NCI-H524 treated with DMSO at 0.1 percent for 48 hours (cell line): ENCODE data around the gene HOXA11.

Experiments
- DNase-seq: peaks from one replicate; lab custom pipeline; 2025; lab: John Stamatoyannopoulos, UW

Gene HOXA11

DNA sequence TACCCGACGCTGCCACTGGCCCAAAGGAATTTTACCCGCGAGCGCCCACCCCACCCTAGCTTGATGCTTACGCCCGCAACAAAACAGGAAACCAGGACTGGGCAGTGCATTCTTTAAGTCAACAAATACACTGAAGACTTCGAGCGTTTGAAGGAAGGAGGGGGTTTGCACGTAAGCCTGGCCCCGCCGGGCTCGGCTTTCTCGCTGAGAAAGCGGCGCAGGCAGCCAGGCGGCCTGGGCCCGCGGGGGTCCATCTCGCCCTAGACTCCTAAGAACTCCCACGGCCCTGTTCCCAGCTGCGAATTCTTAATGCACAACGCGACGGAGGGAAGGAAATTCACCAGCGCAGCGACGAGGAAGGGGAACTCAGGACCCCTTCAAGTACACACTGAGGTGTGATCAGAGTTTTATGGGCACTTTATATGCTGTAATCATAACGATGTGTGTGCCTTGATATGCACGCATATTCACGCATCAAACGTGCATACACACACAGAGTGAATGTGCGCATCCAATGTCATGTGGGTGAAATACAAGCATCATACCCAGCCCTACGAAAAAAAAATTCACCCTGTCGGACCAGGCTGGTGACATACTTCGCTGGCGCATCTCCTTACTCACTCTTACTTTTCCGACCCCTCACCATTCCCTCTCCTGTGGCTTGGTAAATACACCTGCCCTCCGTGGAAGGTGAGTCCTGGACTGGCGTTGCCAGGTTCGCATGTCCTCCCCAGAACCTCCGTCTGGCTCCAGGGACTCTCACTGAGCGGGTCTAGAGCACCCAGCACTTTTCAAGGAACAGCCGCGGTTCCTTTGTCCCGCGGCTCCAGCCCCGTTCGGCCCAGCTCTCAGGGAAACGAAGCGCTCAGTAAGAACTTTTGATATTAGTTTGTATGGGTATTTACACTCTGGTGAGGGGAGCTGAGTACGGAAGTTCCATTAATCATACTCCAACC, 20.6 kb upstream of the HOXA11 start:
- no peak for DNase-seq

DNA sequence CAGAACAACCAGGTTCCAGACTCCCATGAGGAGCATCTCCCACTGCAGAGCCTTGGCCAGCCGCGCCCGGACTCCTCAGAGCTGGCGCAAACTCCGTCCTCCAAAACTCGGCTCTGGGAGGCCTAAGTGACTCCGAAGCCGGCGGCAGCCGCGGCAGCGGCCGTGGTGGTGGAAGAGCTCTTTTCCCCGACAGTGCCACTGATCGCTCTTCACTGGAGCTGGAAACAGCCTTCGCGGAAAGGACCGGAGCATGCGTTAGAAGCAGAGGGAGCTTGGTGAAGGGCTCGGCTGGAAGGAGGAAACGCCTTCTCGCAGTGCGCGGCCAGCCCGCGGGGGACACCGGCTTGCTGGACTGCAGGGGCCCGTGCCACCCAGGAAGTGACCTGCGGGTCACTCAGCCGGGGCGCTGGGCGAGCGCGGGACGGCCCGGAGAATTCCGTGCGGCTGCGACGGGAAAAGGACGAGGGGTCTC, 19.9 kb upstream of the HOXA11 start:
- DNase-seq, result no peak

DNA sequence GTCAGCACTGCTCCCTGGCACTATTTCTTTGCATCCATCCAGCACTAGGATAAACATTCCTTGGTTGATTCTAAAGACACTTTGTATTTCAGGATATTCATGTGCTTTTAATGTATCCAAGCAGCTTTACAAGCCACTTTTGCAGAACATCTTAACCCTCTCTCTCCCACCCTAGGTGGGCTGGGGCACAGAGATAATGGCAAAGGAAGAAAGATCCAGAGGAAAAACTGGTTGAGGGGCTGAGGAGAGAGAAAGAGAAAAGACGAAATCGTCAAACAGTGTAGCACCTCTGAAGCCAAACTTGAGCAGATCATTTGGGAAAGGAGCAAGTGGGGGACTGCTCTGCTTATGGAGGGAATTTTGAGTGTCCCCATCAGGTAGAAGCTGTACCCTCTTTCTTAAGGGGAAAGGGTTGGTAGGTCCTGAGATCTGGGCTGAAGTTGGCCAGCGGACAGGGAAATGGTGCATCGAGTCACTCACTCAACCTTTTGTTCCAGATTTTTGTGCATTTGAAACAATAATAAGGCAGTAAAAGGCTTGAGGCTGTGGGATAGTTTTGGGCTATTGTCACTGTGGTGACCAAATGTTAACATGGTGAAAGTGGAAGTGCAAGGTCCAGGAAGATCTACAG, 19.0 kb upstream of the HOXA11 start:
- no peak for DNase-seq

- DNase-seq, result no peak
Measured at GRCh38 chr7:27203365-27203953, 18.4 kb upstream of the HOXA11 start.

DNA sequence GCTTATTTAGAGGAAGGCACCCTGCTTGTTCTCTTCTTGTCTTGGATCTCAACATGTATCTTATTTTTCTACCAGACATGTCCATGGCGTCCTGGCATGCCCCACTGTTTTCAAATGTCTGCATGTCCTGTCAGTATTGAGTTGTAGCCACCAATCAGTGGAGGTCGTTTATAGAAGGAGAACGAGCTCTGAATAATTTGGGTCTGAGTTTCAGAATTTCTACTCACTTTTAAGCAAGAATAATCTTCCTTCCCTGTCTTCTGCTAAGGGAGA, 17.8 kb upstream of the HOXA11 start:
- no peak for DNase-seq

DNA sequence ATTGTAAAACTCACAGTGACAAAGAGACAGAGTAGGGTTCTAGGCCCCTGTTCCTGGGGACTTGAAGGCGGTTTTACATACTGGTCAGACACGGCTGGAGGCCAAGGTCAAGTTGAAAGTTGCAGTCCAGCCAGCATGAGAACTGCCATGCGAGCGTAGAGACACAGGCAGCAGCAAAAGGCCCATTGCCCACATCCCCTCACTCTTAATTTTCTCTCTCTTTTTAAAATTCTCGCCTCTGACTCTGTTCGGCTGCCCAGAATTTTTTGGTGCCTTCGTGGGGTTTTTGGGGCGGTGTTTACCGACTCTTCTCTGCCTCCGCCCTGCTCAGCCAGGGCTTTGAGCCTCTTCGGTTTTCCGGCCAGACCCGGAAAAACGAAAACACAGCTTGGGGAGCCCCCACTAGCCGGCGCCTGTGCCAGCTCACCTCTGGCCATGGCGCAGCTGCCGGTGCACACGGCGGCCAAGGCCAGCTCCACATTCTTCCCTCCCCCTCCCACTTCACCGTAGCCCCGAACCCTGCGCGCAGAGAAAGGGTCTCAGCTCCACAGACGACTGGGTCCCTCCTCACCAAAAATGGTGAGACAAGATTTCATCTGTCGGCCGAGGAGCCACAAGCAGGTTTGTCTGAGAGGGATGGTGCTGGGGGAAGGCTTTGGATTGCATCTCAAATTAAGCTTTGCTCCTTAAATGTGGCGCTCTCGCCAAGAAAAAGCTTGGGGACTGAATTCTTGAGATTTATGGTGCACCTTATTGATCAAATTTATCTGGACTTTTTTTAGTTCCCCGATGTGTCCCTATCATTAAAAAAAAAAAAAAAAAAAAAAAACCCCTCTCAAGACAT, 17.2 kb upstream of the HOXA11 start:
- DNase-seq, result no peak

DNA sequence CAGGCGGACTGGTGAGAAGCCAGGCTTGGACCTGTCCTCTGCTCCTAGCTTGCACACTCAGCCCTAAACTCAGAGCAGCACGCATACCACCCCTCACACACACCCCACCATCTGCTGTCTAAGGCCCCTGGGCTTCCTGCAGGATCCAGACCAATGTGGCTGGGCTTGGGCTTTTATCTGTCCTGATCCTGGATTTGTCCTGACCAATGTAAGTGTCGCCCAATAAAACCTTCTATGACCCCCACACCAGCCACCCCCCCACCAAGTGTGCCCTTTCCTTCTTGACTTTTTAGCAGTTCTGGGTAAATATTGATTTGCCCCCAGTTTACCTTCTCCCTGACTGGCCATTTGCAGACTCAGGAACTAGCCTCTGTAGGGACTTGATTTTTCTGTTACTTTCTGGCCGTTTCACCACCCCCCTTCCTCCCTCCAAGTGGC, 16.6 kb upstream of the HOXA11 start:
- no peak for DNase-seq

- peak; percentile 29 for DNase-seq
Measured at GRCh38 chr7:27200761-27201579, 15.9 kb upstream of the HOXA11 start.

DNA sequence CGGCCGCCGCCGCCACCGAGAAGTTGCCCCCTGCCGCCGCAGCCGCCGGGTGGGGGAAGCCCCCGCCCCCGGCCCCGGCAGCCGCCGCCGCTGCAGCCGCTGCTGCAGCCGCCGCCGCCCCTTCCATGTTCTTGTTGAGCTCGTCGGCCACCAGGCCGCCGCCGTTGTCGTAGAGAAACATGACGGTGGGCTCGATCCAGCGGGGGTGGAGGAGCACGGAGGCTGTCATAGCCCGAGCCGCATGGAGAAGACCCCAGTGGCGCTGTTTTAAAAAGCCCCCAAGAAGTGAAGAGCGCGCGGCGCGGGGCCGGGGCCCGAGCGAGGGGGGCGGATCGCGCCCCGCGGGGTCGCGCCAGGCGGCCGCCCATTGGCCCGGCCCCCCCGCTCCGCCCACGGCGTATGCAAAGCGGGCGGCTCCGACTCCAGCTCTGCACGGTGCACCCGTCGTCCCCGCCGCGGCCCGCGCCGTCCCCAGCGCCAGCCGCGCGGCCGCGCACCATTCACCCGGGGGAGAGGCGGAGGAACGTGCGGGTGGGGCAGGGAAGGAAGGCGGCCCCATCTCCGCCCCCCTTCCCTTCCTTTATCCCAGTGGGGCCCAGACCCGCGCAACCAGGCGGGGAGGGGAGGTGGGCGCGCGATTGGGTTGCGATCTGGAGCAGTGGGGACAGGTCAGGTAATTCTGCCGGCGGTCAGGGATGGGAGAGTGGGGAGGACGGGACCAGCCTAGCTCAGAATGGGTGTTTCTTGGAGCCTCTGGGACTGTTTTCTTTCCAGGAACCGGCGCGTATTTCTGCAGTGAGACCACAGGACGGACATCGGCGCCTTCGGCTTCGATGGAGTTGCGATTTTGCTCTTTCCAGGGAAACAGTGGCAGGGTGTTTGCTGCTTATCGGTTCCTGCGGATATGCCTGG, 15.1 kb upstream of the HOXA11 start, which contains the start of gene HOXA13:
Gene HOXA13, minus strand, starts transcription at position 243 of the 912 bp plus-strand sequence. Its CDS starts 14 bp downstream, at position 229.
- DNase-seq, result no peak

GRCh38 chr7:27198871-27199801, 14.1 kb upstream of the HOXA11 start:
- DNase-seq, result no peak

DNA sequence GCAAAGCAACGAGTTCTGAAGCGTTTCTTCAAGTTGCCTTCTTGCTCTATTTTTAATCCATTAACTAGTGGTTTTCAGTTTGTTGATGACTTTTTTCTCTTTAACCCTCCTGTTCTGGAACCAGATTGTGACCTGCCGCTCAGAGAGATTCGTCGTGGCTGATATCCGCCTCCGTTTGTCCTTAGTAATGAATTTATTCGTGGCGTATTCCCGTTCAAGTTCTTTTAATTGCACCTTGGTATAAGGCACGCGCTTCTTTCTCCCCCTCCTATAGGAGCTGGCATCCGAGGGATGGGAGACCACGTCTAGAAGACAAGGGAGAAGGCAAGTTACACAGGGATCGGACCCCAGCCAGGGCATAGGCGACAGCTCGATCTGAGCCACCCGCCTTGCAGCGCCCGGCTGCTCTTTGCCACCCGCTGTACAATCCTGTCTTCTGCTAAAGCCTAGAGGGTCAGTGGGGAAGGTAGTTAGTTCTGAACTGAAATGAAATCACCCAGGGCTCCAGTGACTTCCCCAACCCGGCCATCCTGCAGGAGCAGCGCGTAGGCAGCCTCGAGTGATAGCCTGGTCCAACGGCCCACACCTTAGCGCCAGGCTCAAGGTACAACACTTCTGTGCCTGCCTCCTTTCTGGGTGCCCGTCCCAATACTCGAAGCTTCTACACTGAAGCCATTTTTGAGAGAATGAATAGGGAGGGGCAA, 13.3 kb upstream of the HOXA11 start:
- no peak for DNase-seq

GRCh38 chr7:27197137-27198042, 12.4 kb upstream of the HOXA11 start:
- DNase-seq, result no peak

DNA sequence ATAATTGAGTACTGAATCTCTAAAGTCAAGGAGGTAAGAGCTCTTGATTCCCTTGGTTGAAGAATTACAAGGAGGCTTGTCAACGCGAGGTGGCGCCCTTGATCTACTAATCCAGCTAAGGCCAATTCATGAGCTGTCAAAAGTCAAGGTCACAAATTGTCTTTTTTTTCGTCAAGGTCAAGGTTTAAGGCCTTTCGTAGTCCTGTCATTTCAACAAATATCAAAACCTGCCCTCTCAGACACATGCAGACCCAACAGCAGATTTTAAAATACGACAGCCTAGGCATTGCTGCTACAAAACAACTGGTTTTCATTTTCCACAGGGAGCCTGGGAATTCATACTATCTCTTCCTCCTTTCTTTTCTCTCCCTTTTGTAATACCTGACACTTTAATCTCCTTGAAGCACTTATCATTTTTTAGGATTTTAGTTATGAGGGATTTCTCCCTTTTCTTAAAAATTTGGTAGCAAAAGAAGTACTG, 11.3 kb upstream of the HOXA11 start:
- peak; percentile 29 for DNase-seq

DNA sequence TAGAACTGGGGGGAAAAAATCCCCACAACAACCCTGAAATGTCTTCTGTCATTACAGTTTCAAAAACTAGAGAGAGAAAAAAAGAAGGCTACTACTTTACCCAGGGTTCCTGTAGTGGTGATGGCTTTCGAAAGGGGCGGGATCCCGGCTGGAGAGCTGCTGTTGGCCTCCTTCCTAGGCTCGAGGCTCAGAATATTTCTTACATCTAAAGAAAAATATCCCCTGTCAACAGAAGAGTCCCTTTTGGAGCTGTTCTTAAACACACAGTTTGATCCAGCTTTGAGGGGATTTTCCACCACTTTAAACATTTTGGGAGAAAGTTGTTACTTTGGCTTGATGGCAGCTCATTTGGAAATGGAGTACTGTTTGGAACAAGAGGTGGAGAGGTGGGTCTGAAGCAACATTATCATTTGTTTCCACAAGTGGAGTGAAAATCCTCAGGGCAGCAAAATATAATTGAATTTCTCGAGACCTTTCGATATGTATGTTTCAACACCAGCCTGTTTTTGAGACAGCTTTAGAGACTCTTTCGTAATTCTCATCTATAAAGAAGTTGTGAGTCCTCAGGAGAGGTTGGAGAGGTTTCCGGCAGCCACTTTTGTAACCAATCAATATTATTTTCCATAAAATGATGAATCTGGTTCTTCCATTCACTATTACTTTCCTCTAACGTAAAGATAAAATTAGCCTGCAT, 9.8 kb upstream of the HOXA11 start:
- no peak for DNase-seq

DNA sequence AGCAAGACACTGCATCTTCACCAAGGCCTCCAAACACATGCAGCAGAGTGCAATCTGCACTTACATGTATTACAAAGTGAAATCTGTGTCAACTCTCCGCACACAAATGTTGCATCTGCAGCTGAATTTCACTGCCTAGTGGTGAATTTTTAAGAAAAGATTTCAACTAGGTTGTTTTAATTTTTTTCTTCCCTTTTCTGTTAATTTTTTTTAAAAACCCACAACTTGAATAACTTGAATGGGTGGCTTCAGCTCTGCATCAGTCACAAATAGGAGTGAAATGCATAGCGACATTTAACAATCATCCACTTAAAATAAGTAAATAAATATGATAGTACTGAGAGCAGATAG, 8.9 kb upstream of the HOXA11 start:
- no peak for DNase-seq

DNA sequence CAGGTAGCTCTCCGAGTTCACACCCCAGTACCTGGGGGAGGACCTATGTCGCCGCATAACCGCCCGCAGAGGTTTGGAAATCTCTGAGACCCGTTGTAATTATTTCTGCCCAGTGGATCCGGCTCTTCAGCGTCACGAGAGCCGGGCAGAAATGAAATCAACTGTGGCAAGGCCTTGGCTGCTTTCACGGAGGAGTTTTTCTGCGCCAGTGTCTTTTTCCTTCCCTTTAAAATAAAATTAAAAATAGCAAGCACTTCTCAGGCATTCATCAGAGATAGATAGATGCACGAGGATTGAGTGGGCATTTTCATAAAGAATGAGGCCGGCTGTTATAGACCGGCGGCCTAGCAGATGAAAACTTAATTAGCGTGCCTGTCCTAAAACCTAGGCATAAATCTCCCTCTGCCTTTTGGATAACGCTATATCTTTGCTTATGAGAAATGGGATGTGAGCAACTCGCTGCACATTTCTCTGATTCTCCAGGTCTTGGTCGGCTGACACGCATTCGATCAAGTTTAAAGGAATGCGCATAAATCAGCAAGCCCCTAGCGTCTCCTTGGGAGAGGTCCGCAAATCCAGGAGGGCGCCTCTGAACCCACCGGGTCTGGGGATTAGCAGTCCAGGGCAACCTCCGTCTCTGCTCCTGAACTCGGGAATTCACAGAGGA, 8.4 kb upstream of the HOXA11 start:
- no peak for DNase-seq
